Astrocyte (in vitro differentiated cells and primary cell): Measurements from ENCODE around the gene NUFIP2. TPM values are rescaled to one million over a fixed set of nuclear protein-coding genes. Genes with fewer than 3 reads are reported as not detected.
A peak's percentile ranks its signal among the peaks of the same experiment; 100 is the strongest.

Experiments used
- DNase-seq: peaks from one replicate; pipeline ENCODE4 v3.0.0-alpha.2; 2010; ENCODE audit warnings: low read depth
- FAIRE-seq: peaks from 2 replicates; lab custom pipeline; 2011; peaks lifted over from hg19 to GRCh38; lab: Jason Lieb, UNC
- H2AFZ ChIP-seq: 2 replicates; pipeline ENCODE4 v1.6.0; 2012; ENCODE audit warnings: low read depth, low read length, inconsistent platforms
- H3K27ac ChIP-seq: 2 replicates; pipeline ENCODE4 v1.5.1; 2011; ENCODE audit warnings: low read depth, low read length, inconsistent platforms
- H3K27me3 ChIP-seq: 2 replicates; pipeline ENCODE4 v1.6.0; 2011; ENCODE audit warnings: low read length, inconsistent platforms; ENCODE audit not compliant: insufficient read depth
- H3K36me3 ChIP-seq: 2 replicates; pipeline ENCODE4 v1.5.1; 2011; ENCODE audit warnings: low read length, inconsistent platforms; ENCODE audit not compliant: insufficient read depth
- H3K4me1 ChIP-seq: 2 replicates; pipeline ENCODE4 v1.5.1; 2011; ENCODE audit warnings: low read length, inconsistent platforms; ENCODE audit not compliant: insufficient read depth
- H3K4me2 ChIP-seq: 2 replicates; pipeline ENCODE4 v1.6.0; 2012; ENCODE audit warnings: low read length, inconsistent platforms
- H3K4me3 ChIP-seq: 2 replicates; pipeline ENCODE4 v1.5.1; 2011; ENCODE audit warnings: low read depth, mild to moderate bottlenecking, low read length, inconsistent platforms; ENCODE audit not compliant: insufficient read depth
- H3K79me2 ChIP-seq: 2 replicates; pipeline ENCODE4 v1.6.0; 2012; ENCODE audit warnings: mild to moderate bottlenecking, low read length, inconsistent platforms; ENCODE audit not compliant: insufficient read depth
- H3K9ac ChIP-seq: 2 replicates; pipeline ENCODE4 v1.6.0; 2012; ENCODE audit warnings: mild to moderate bottlenecking, low read length, inconsistent platforms
- H3K9me3 ChIP-seq: 2 replicates; pipeline ENCODE4 v1.5.1; 2012; ENCODE audit warnings: low read depth, mild to moderate bottlenecking, low read length, inconsistent platforms; ENCODE audit not compliant: insufficient read depth
- H4K20me1 ChIP-seq: 2 replicates; pipeline ENCODE4 v1.6.0; 2012; ENCODE audit warnings: low read length, inconsistent platforms; ENCODE audit not compliant: insufficient read depth
- H3K27ac Mint-ChIP-seq: one replicate; pipeline ENCODE4 v1.8.0; 2021; ENCODE audit warnings: mild to moderate bottlenecking, mixed read lengths; ENCODE audit not compliant: unreplicated experiment
- H3K27me3 Mint-ChIP-seq: one replicate; pipeline ENCODE4 v1.8.0; 2021; ENCODE audit warnings: low read depth, mixed read lengths; ENCODE audit not compliant: unreplicated experiment
- H3K36me3 Mint-ChIP-seq: one replicate; pipeline ENCODE4 v1.8.0; 2021; ENCODE audit warnings: low read depth, mixed read lengths; ENCODE audit not compliant: unreplicated experiment
- H3K4me1 Mint-ChIP-seq: one replicate; pipeline ENCODE4 v1.8.0; 2021; ENCODE audit warnings: low read depth, mixed read lengths; ENCODE audit not compliant: unreplicated experiment
- H3K4me3 Mint-ChIP-seq: one replicate; pipeline ENCODE4 v1.8.0; 2021; ENCODE audit warnings: mild to moderate bottlenecking, moderate library complexity, mixed read lengths; ENCODE audit not compliant: unreplicated experiment
- H3K9me3 Mint-ChIP-seq: one replicate; pipeline ENCODE4 v1.8.0; 2021; ENCODE audit warnings: mild to moderate bottlenecking, mixed read lengths; ENCODE audit not compliant: unreplicated experiment
- EZH2 ChIP-seq: IDR thresholded peaks from 2 replicates; pipeline ENCODE4 v1.6.1; 2012; ENCODE audit warnings: mild to moderate bottlenecking, low read length, inconsistent platforms; ENCODE audit not compliant: insufficient read depth
- total RNA-seq: library from RNA; stranded (reverse); gene quantifications from 2 replicates; pipeline ENCODE4 v1.2.1, GENCODE V29; 2021
- TF ChIP-seq, protein P1 (sequence below): IDR thresholded peaks from 2 replicates; pipeline ENCODE4 v1.5.1; 2011; ENCODE audit warnings: low read depth, mild to moderate bottlenecking, inconsistent platforms, low read length, moderate library complexity; ENCODE audit not compliant: insufficient read depth

NUFIP2 gene
- total RNA-seq, 1 donor from 2014 or later, result 79.8 TPM

DNA sequence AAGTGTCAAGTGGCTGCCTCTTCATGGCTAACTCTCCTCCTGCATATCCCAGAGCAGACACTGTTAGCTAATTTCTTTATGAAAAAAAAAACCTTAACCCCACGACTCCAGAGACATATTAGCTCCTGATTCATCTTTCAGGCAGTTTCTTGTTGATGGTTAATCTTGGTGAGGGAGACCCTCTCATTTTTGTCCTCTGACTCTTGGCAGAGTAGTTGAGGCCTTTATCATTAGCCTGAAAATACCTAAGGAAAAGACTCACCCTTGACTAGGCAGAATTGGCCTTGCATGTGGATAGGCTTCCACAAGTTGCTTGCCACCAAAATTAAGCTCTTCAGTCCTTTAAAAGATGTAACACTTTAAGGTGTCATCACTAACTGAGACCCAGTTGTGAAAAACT, 43.3 kb downstream of the NUFIP2 start:
- H4K20me1 ChIP-seq, result no peaks in the 10 kb centered on the region
- H3K4me2 ChIP-seq, result peak overlapping the region; percentile 39
- TF ChIP-seq EZH2, result no peak
- TF ChIP-seq, protein P1, sequence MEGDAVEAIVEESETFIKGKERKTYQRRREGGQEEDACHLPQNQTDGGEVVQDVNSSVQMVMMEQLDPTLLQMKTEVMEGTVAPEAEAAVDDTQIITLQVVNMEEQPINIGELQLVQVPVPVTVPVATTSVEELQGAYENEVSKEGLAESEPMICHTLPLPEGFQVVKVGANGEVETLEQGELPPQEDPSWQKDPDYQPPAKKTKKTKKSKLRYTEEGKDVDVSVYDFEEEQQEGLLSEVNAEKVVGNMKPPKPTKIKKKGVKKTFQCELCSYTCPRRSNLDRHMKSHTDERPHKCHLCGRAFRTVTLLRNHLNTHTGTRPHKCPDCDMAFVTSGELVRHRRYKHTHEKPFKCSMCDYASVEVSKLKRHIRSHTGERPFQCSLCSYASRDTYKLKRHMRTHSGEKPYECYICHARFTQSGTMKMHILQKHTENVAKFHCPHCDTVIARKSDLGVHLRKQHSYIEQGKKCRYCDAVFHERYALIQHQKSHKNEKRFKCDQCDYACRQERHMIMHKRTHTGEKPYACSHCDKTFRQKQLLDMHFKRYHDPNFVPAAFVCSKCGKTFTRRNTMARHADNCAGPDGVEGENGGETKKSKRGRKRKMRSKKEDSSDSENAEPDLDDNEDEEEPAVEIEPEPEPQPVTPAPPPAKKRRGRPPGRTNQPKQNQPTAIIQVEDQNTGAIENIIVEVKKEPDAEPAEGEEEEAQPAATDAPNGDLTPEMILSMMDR, result no peak
- no peaks in the 10 kb centered on the region for H3K9me3 ChIP-seq
- DNase-seq (peak; percentile 88), FAIRE-seq (peak; percentile 49)
- peaks cover 2% of the 10 kb centered on the region for H3K36me3 Mint-ChIP-seq
- peaks cover 16% of the 10 kb centered on the region for H3K4me1 Mint-ChIP-seq
- no peaks in the 10 kb centered on the region for H3K27me3 ChIP-seq
- peaks cover 16% of the 10 kb centered on the region for H3K4me1 ChIP-seq
- H3K27ac ChIP-seq, result peak overlapping the region; percentile 64
- no peak overlapping the region for H3K4me3 Mint-ChIP-seq
- H3K27ac Mint-ChIP-seq, result peak overlapping the region; percentile 47
- H3K4me3 ChIP-seq, result no peak overlapping the region
- H3K9ac ChIP-seq, result no peak overlapping the region
- no peaks in the 10 kb centered on the region for H3K36me3 ChIP-seq
- no peak overlapping the region for H2AFZ ChIP-seq
- H3K27me3 Mint-ChIP-seq, result no peaks in the 10 kb centered on the region
- peaks cover 2% of the 10 kb centered on the region for H3K9me3 Mint-ChIP-seq
- H3K79me2 ChIP-seq, result no peaks in the 10 kb centered on the region

DNA sequence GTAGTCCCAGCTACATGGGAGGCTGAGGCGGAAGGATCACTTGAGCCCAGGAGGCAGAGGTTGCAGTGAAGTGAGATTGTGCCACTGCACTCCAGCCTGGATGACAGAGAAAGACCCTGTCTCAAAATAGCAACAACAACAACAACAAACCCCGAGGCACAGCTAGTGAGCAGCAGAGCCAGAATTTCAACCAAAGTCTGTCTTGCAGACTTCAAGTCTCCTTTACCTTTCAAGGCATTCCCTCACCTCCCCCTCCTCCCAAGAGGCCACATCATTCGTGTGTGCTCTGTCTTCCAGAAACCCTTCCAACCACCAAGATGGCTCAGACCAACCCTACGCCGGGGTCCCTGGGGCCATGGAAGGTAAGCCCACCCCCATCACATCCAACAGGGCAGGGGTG, 45.1 kb downstream of the NUFIP2 start:
- Histone ChIP-seq H4K20me1 (no peaks in the 10 kb centered on the region), H3K4me1 (peaks cover 16% of the 10 kb centered on the region), H3K4me2 (no peak overlapping the region), H3K9ac (no peak overlapping the region), H2AFZ (no peak overlapping the region), H3K36me3 (no peaks in the 10 kb centered on the region), H3K27me3 (no peaks in the 10 kb centered on the region), H3K9me3 (no peaks in the 10 kb centered on the region), H3K27ac (no peak overlapping the region), H3K4me3 (no peak overlapping the region), H3K79me2 (no peaks in the 10 kb centered on the region)
- peaks cover 2% of the 10 kb centered on the region for H3K36me3 Mint-ChIP-seq
- H3K9me3 Mint-ChIP-seq, result peaks cover 2% of the 10 kb centered on the region
- TF ChIP-seq EZH2, result no peak
- TF ChIP-seq, protein P1, result no peak
- DNase-seq (no peak), FAIRE-seq (no peak)
- no peak overlapping the region for H3K4me3 Mint-ChIP-seq
- H3K4me1 Mint-ChIP-seq, result peaks cover 16% of the 10 kb centered on the region
- no peak overlapping the region for H3K27ac Mint-ChIP-seq
- H3K27me3 Mint-ChIP-seq, result no peaks in the 10 kb centered on the region

DNA sequence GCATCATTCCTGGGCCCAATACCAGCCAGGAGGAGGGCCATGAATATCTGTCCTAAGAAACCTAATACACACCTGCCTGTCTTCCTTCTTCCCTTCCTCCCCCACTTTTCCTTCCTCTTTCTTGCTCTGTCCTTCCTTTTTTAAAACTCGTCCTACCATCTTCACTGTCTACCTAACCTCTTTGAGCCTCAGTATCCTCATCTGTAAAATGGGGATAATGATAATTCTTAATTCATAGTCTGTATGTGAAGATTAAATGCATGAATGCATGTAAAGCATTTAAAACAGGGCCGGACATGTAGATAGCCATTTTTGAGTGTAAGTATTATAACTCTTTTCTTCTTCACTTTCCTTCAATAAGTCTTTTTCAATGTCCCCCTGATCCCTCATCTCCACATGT, 46.7 kb downstream of the NUFIP2 start:
- no peaks in the 10 kb centered on the region for H3K36me3 ChIP-seq
- no peak overlapping the region for H3K4me2 ChIP-seq
- no peaks in the 10 kb centered on the region for H3K27me3 ChIP-seq
- Mint-ChIP-seq H3K36me3 (peaks cover 2% of the 10 kb centered on the region), H3K27me3 (no peaks in the 10 kb centered on the region), H3K9me3 (peaks cover 2% of the 10 kb centered on the region), H3K27ac (no peak overlapping the region), H3K4me3 (no peak overlapping the region), H3K4me1 (peaks cover 13% of the 10 kb centered on the region)
- DNase-seq (no peak), FAIRE-seq (no peak)
- no peak overlapping the region for H3K27ac ChIP-seq
- no peaks in the 10 kb centered on the region for H3K79me2 ChIP-seq
- H4K20me1 ChIP-seq, result no peaks in the 10 kb centered on the region
- no peak overlapping the region for H3K9ac ChIP-seq
- no peak for TF ChIP-seq EZH2
- TF ChIP-seq, protein P1, result no peak
- H3K4me1 ChIP-seq, result peaks cover 20% of the 10 kb centered on the region
- no peak overlapping the region for H3K4me3 ChIP-seq
- no peaks in the 10 kb centered on the region for H3K9me3 ChIP-seq
- H2AFZ ChIP-seq, result no peak overlapping the region
